GM21717 (cell line): Measurements from ENCODE around the gene REV1.
"Not testable (repeated sequence)": the region's sequence is repeated elsewhere in the genome, so short reads cannot be mapped to it uniquely, and the experiment has no call there.

ENCODE experiments used
- ATAC-seq: cut with Tn5 transposase; IDR thresholded peaks from one replicate; pipeline ENCODE4 v1.9.1; 2021; ENCODE audit warnings: mild to moderate bottlenecking, moderate library complexity; ENCODE audit not compliant: unreplicated experiment

Gene REV1

DNA sequence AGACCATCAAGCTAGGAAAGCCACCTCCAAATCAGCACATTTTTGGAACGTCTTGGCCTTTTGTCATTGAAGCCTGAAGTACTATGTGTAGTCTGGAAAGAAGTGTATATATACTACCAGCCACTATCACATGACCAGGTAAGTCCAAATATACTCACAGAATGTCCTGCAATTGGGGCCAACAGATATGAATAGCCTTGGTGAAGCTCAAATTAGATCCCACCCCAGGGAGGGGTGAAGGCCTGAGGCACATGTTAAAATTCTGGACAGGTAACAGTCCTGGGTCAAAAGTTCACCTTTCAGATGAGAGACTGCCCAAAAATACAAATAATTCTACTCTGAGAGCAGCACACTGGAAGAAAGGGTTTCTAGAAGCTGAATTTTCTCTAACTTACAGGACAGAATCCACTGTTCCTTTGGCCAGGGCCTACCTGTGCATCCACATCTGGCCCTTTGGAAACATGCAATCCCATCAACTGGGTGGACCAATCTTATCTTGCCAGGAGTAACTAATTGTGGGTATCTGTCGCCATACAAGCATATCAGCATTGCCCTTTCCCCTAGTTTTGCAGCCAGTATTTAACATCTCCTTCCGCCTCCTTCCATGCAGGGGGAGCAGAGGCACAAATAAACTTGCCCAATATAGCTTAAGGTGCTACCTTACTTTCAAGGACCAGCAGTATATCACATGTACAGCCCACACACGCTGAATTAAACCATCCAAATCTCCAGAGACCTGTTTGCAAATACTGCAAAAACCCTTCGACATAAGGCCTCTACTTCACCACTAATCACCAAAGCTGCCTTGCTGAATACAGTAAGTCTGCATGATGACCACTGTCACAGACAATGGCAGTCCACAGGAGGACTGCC lies 84.8 kb downstream of the REV1 start:
- ATAC-seq, result no peak

GRCh38 chr2:99404039-99404796 lies 85.6 kb downstream of the REV1 start:
- ATAC-seq, result no peak

DNA sequence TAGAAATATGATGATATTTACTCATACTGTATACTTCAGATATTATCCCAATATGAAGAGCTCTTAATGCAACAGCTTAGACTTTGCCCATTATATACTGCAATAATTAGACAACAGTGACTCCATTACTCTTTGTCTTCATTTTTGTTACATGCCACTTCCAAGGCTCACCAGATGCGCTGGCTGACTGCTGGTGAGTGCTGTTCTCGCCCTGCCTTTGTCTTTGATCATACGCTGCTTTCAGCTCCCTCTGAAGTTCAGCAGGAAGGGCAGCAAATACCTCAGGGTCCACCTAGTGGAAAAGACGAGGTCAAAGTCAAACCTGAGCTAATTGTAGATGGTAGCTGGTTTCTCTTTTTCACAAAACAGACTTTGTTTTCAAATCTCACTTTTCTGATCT lies 86.3 kb downstream of the REV1 start:
- ATAC-seq, result no peak

DNA sequence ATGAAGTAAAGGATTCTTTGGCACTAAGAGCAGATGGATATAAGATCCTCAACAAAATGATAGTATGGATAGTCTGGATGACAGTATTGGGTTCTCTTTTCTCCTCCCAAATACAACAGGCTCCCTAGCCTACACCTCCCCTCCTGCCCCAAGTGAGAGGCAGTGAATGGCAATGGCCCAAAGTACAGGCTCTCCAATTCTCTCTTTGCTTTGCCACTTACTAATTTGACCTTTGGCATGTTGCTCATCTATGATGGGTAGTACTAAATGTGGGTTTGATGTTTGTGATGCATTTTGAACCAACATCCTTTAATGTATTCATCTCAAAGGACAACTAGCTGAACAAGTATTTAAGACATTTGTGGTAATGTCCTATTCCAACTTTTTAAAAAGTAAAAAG lies 86.7 kb downstream of the REV1 start:
- ATAC-seq, result no peak

GRCh38 chr2:99401841-99402240 lies 88.0 kb downstream of the REV1 start:
- ATAC-seq, result no peak

DNA sequence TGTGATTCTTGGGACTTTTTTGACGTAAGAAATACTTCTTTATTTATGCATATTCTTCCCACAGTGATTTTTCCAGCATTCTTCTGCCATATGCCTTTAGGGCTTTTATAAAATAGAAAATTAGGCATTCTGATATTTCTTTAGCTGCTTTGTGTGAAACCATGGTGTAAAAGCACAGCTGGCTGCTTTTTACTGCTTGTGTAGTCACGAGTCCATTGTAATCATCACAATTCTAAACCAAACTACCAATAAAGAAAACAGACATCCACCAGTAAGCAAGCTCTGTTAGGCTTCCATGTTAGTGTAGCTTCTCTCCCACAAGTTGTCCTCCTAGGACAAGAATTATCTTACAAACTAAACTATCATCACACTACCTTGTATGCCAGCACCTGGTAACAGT lies 90.0 kb downstream of the REV1 start:
- no peak for ATAC-seq

DNA sequence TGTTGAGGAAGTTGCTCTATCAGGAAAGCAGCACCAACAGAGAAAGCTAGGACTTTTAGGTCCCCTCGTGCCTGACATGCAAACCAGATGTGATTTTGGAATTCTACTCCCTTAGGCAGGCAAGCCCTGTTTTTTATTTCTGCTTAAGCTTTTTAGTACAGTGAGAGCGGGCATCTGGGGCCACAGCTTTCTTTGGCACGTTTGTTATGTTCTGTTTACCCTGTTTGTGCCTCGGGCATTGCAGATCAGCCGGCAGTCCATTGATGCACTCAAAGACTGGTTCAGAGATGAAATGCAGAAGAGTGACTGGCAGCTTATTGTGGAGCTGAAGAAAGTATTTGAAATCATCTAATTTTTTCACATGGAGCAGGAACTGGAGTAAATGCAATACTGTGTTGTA lies 90.8 kb downstream of the REV1 start:
- ATAC-seq, result no peak

DNA sequence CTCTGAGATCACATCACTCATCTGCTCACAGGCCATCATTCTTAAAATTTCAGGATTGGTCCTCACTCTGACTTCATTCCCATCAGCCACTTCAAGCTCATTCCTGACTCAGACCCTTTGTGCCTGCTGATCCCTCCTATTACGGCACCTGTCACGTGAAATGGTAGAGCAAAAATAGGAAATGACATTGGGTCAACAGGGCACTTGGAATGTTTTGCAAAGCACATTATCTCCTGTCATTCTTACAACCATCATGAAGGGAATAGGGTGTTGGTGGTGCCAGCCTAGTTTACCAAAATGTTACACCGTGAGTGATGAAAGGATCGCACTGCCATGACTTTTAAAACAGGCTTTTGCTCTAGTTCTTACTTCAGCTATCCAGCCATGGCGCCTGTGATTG lies 91.5 kb downstream of the REV1 start:
- no peak for ATAC-seq

DNA sequence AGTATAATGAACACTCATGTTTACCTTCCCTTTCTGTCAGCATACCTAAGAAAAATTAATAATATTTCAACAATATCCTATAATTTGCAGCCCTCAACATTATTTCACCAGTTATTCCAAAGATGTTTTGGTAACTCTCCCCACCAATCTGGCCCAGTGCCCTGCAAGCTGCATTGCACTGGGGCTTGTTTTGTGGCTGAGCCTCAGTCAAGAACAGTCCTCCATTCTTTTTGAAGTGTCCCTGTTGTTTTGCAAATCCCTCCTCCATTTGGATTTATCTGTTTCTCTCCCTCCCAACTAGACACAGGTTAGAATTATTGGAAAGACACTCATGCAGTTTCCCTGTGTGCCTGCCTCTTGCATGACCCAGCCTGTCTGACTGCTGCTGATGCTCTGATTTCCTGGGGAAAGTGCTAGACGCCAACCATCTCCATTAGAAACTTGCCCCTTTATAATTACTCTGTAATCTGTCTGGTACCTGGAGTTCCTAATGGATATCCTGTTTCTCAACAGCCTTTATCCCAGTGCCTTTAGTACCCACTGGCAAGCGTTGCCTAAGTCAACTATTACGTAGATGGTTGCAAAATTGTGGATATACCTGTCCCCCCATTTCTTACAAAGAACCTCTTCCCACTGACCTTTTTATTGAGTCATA lies 92.4 kb downstream of the REV1 start:
- no peak for ATAC-seq

DNA sequence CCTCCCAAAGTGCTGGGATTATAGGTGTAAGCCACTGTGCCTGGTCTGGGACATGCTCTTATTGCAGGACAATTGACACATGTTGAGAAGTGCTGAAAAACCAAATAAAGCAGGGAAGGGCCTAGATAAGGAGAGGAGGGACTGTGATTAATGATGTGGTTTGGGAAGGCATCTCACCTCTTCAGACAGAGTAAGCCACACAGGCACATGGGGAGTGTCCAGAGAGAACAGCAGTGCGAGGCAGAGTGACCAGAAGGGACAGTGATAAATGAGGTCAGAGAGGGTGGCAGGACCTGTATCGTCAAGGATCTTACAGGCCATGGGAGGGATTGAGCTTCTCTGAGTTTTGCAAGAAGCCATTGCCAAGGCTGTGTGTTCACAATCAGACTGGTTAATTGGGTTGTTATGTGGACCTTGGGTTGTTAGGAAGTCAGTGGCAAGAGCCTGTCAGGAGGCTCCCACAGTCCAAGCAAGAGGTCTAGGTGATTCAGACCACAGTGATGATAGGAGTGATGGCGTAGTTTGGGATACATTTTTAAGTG lies 94.2 kb downstream of the REV1 start:
- no peak for ATAC-seq

- no peak for ATAC-seq
Observed at GRCh38 chr2:99389946-99390345, 99.9 kb downstream of the REV1 start.

GRCh38 chr2:99389371-99389770 lies 100.4 kb downstream of the REV1 start:
- ATAC-seq, result no peak

DNA sequence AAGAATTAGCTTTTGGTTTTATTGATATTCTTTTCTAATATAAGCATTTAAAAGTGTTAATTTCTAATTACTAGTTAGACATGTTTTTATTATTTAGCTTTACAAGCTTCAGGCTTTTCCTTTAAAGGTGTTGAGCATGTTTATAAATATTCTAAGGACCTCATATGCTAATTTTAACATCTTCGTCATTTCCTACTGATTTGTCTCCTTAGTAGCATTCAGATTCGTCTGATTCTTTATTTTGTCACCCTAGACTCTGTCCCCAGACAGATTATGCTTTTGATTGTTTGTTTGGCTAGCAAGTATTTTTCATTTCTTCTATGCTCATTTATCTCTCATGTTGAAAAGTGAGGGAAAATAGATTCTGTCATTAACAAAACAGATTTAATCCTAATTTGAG lies 100.9 kb downstream of the REV1 start:
- no peak for ATAC-seq

DNA sequence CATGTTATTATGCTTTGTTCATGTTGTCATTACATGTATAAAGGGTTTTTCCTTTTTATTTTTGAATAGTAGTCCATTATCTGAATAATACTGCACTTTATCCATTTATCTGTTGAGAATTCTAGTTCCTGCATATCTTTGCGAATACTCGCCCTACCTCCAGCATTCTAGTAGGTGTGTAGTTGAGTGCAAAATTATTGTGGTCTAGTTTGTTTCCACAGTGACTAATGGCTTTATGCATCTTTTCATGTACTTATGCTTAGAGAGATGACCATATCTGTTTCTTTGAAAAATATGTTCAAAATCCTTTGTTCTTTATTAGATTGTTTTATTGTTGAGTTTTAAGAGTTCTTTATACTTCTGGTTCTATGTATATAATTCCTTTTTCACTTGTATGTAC lies 103.8 kb downstream of the REV1 start:
- no peak for ATAC-seq

DNA sequence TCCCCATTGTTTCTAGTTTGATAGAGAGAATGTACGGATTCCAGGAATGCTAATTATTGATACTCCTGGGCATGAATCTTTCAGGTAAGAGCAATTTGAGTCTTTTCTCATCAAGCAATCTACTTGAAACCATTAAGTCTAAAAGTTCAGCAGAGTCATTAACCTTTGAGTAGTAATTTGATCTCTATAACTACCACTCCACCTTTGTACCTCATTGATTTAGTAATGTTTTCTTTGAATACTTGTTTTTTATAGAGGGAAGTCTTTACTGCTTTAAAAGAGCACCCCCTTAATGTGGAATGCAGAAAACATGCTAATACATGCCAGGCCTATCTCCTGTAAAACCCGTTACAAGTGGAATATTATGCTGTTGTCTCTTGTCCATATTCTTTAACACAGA lies 107.7 kb downstream of the REV1 start:
- no peak for ATAC-seq

GRCh38 chr2:99380376-99381010 lies 109.3 kb downstream of the REV1 start:
- peak; percentile 75 for ATAC-seq

- ATAC-seq, result no peak
Observed at GRCh38 chr2:99377879-99378278, 111.9 kb downstream of the REV1 start.

DNA sequence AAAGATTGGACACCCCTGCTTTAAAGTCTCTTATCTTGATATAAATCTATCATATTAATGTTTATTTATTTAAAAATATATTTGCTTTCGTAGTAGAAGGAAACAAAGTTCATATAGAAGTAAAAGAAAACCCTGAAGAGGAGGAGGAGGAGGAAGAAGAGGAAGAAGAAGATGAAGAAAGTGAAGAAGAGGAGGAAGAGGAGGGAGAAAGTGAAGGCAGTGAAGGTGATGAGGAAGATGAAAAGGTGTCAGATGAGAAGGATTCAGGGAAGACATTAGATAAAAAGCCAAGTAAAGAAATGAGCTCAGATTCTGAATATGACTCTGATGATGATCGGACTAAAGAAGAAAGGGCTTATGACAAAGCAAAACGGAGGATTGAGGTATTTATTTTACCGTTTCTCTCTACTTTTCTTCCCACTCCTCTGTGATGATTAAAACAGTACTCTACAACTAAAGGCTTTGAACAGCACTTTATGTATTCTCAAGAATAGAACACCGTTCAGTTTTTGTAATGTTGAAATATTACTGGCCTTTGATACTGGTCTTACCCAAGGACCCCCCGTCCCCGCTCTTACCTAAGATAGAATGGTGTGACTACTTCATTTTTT lies 113.5 kb downstream of the REV1 start:
- no peak for ATAC-seq

GRCh38 chr2:99374747-99375146 lies 115.1 kb downstream of the REV1 start:
- ATAC-seq, result no peak

- ATAC-seq, result no peak
Observed at GRCh38 chr2:99373144-99373543, 116.7 kb downstream of the REV1 start.

GRCh38 chr2:99368854-99369253 lies 121.0 kb downstream of the REV1 start:
- not testable (repeated sequence) for ATAC-seq
